ENCODE data around the gene FER. TPM values are rescaled to one million over a fixed set of nuclear protein-coding genes. Genes with fewer than 3 reads are reported as not detected.

Gene FER
- total and polyA plus RNA-seq, 8 donors: 1.4 to 15.3 (median 6.2) TPM

DNA sequence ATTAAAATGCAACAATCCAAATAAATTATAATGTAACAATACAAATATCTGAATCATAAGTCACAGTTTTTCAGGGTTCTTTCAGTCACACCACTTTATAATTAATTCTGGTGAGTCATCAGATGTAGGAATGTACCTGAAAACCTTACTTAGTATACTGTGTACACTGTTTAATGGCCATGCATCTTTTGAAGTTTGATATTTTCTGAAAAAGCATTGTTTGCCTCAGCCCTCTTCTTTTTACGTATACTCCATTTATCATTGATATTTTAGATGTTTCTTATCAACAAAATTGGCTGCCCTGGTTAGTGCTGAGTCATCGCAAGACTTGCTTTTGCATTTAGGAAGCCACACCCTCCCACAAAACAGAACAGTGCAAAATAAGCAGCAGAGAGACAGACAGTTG, 443.5 kb downstream of the FER start:
- Histone ChIP-seq H3K9me3 (no peaks in the 10 kb centered on the region), H3K4me3 (no peak overlapping the region), H3K27ac (no peak overlapping the region), H3K27me3 (no peaks in the 10 kb centered on the region), H3K4me1 (no peaks in the 10 kb centered on the region), H3K36me3 (peaks cover 0 to 4% (median 0%) of the 10 kb centered on the region in 3 donors)
- FAIRE-seq (no peak), DNase-seq (no peak), ATAC-seq (peak in 1 of 4 donors; percentile 40)
- intact Hi-C loops (cut with DNase I): no loop called here
- TF ChIP-seq, protein P1, sequence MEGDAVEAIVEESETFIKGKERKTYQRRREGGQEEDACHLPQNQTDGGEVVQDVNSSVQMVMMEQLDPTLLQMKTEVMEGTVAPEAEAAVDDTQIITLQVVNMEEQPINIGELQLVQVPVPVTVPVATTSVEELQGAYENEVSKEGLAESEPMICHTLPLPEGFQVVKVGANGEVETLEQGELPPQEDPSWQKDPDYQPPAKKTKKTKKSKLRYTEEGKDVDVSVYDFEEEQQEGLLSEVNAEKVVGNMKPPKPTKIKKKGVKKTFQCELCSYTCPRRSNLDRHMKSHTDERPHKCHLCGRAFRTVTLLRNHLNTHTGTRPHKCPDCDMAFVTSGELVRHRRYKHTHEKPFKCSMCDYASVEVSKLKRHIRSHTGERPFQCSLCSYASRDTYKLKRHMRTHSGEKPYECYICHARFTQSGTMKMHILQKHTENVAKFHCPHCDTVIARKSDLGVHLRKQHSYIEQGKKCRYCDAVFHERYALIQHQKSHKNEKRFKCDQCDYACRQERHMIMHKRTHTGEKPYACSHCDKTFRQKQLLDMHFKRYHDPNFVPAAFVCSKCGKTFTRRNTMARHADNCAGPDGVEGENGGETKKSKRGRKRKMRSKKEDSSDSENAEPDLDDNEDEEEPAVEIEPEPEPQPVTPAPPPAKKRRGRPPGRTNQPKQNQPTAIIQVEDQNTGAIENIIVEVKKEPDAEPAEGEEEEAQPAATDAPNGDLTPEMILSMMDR (IDR thresholded peaks at IDR 0.05): no peak
- WGBS, 2 donors: 53 to 55% methylated on average over 2 of the region's 2 CpGs

DNA sequence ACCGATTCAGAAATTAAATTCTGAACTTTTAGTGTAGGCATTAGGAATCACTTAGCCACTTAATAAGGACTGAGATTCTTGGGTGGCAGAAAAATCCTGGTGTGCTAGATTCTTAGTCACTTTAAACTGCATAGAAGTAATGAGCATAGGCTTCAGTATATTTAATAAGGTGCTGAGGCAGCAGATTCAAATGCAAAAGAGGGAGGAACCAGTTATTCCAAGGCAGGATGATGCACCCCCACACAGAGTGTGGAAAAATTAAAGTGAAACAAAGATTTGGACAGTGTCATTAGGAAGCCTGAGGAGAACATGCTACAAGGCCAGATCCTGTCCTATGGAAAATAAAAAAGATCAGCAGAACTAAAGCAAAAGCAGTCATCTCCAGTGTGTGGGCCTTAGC, 444.3 kb downstream of the FER start:
- WGBS, 2 donors: 86 to 100% methylated on average over 1 of the region's 1 CpG
- no peak overlapping the region for H3K27ac ChIP-seq

DNA sequence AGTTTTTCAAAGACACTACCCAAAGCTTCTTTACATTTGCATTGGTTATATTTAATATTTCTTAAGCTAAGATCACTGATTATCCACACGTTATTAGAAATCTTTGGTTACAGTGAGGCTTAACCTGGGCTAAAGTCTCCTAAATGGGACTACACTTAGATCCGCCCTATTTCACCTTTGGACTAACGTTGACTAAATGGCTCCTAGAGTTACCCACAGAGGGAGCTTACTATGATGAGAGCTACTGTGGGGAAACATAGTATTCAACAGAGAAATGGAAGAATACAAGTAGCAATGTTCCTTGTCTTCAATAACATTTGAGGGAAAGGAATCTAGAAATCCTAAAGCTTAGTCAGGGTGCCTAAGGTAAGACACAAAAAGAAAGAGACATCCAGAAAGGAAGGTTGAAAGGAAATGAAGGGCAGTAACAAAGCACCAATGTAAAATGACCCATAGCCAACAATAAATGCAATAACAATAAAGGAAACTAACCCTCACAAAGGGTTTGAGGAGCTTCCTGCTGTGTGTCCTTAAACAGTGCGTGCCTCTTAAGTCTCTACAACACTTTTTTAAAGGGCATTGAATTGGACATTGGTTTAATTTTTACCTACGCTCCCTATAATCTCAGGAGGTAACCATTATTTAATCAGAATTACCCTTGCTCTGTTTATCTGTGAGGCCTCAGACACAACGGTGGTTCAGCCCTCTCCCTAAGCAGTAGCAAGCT, 445.0 kb downstream of the FER start:
- TF ChIP-seq, protein P1 (IDR thresholded peaks at IDR 0.05): no peak
- intact Hi-C loops (cut with DNase I): no loop called here
- no peak for FAIRE-seq

More for the DNA sequence above, 444.3 kb downstream of the FER start:
- TF ChIP-seq, protein P1 (IDR thresholded peaks at IDR 0.05): no peak
- H3K9me3 ChIP-seq: no peaks in the 10 kb centered on the region
- no peaks in the 10 kb centered on the region for H3K4me1 ChIP-seq
- H3K36me3 ChIP-seq: no peaks in the 10 kb centered on the region
- no peaks in the 10 kb centered on the region for H3K27me3 ChIP-seq
- DNase-seq: no peak
- FAIRE-seq: no peak
- peak in 1 of 4 donors; percentile 32 for ATAC-seq
- no peak overlapping the region for H3K4me3 ChIP-seq
- intact Hi-C loops (cut with DNase I): no loop called here

DNA sequence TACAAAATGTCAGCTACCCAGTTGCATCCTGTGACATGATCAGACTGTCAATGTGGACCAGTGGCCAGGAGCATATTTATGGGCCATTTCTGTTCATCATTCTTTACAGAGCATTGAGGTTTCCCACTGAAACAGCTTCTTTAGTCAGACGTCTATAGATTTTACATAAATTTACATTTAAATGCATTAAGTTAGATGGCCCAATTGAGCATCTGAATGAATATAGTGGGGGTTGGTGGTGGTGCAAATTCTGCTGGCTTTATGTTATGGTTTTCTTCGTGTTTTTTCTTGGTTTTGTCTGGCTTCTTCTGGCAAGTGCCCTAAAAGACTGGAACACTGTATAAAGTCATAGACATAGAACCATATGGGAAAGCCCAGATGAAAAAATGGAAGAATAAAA, 448.0 kb downstream of the FER start:
- WGBS, 2 donors: 80 to 86% methylated on average over 2 of the region's 2 CpGs
- H3K36me3 ChIP-seq: no peaks in the 10 kb centered on the region
- H3K4me1 ChIP-seq: no peaks in the 10 kb centered on the region
- no peak for DNase-seq
- H3K4me3 ChIP-seq: no peak overlapping the region
- no peak overlapping the region for H3K27ac ChIP-seq
- no peak for FAIRE-seq
- no peaks in the 10 kb centered on the region for H3K9me3 ChIP-seq
- intact Hi-C loops (cut with DNase I): no loop called here
- TF ChIP-seq, protein P1 (IDR thresholded peaks at IDR 0.05): no peak
- ATAC-seq: no peak
- no peaks in the 10 kb centered on the region for H3K27me3 ChIP-seq

More for the DNA sequence above, 445.0 kb downstream of the FER start:
- Histone ChIP-seq H3K4me1 (no peaks in the 10 kb centered on the region), H3K27ac (no peak overlapping the region), H3K36me3 (no peaks in the 10 kb centered on the region), H3K27me3 (no peaks in the 10 kb centered on the region), H3K9me3 (no peaks in the 10 kb centered on the region), H3K4me3 (no peak overlapping the region)
- no peak for ATAC-seq
- 84 to 86% methylated on average over 6 of the region's 6 CpGs for WGBS, 2 donors
- no peak for DNase-seq

DNA sequence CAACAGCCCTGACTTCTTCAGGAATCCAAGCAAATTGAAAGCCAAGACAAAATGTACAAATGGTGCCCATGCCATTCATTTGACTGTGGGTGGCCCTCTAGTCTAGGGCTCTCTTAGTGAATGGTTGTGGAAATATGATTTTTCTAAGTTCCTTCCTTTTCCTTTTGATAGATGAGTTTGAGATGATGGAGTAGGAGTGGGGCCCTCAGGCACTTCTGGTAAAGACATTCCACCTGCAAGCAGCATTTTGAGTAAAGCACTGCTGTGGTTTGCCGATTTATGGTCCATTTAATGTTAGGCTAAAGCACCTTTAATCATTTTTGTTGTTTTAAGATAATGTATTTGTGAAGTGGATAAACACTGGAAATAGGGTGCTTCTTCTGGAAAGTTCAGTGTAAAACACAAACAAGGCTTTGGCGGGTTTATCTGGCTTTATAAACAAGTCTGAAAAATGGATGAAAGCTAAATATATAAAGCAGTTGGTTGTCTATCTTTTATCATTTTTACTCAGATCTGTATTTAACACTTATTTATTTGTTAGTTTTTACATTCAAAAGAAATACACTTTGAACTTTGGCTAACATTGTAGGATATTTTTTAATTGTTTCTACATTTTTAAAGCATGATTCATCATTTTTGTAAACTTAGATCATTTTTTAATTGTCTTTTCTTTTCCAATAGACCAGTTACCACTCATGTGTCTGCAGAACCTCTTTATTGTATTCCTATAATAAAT, 448.6 kb downstream of the FER start:
- intact Hi-C loops (cut with DNase I): no loop called here
- FAIRE-seq (peak; percentile 23), ATAC-seq (no peak), DNase-seq (no peak)
- Histone ChIP-seq H3K27ac (no peak overlapping the region), H3K36me3 (no peaks in the 10 kb centered on the region), H3K9me3 (no peaks in the 10 kb centered on the region), H3K4me3 (no peak overlapping the region), H3K4me1 (no peaks in the 10 kb centered on the region), H3K27me3 (no peaks in the 10 kb centered on the region)
- WGBS, 2 donors: 70 to 75% methylated on average over 2 of the region's 2 CpGs
- TF ChIP-seq, protein P1 (IDR thresholded peaks at IDR 0.05): no peak

Data from pancreas (tissue), 10 donors.